H1 (cell line): Measurements from ENCODE around the gene SRRT. TPM values are rescaled to one million over a fixed set of nuclear protein-coding genes. Genes with fewer than 3 reads are reported as not detected.

Source experiments
- ATF2 ChIP-seq: IDR thresholded peaks from 2 replicates; pipeline ENCODE4 v1.6.1; 2012; ENCODE audit warnings: low read length, inconsistent platforms
- BCL11A ChIP-seq, 2 experiments: IDR thresholded peaks; one replicate each; pipeline ENCODE4 v1.6.1; 2011; ENCODE audit warnings: low read depth in 2 of 2, low read length in 2 of 2, mild to moderate bottlenecking in 2 of 2
- CBX5 ChIP-seq: fragments of 300-800, 300-1000 bp; sonication (generic); IDR thresholded peaks from 2 replicates; pipeline ENCODE4 v1.7.1; 2016; ENCODE audit warnings: antibody characterized with exemption, low read length, low read depth
- CTBP2 ChIP-seq: IDR thresholded peaks from 2 replicates; pipeline ENCODE4 v1.7.0; 2011; ENCODE audit warnings: borderline replicate concordance, mild to moderate bottlenecking, moderate library complexity, mixed read lengths, low read length; ENCODE audit not compliant: insufficient read depth, insufficient read length
- EP300 ChIP-seq, 2 experiments: IDR thresholded peaks; 1 replicate in 1 of 2; 2 replicates in 1 of 2; pipeline ENCODE4 v1.6.1; 2011 to 2012; ENCODE audit warnings: low read depth in 2 of 2, low read length in 2 of 2, mild to moderate bottlenecking in 2 of 2, borderline replicate concordance in 1 of 2, inconsistent platforms in 1 of 2, moderate library complexity in 1 of 2
- GABPA ChIP-seq: IDR thresholded peaks from 2 replicates; pipeline ENCODE4 v1.6.1; 2011; ENCODE audit warnings: mild to moderate bottlenecking, low read length, moderate library complexity, borderline replicate concordance; ENCODE audit not compliant: insufficient read depth
- JUN ChIP-seq: IDR thresholded peaks from 2 replicates; pipeline ENCODE4 v1.6.1; 2011; ENCODE audit warnings: low read depth, mild to moderate bottlenecking, improper control_type of control experiment, low read length
- KDM4A ChIP-seq: IDR thresholded peaks from one replicate; pipeline ENCODE4 v1.7.1; 2012; ENCODE audit warnings: low read depth, mild to moderate bottlenecking, moderate library complexity, low read length, inconsistent platforms; ENCODE audit not compliant: severe bottlenecking
- RFX5 ChIP-seq: IDR thresholded peaks from 2 replicates; pipeline ENCODE4 v1.6.1; 2011; ENCODE audit warnings: low read depth, low read length, improper control_type of control experiment, borderline replicate concordance
- RXRA ChIP-seq: IDR thresholded peaks from 2 replicates; pipeline ENCODE4 v1.6.1; 2011; ENCODE audit warnings: low read depth, mild to moderate bottlenecking, low read length, moderate library complexity; ENCODE audit not compliant: insufficient read depth
- SP1 ChIP-seq: IDR thresholded peaks from 2 replicates; pipeline ENCODE4 v1.6.1; 2011; ENCODE audit warnings: low read depth, low read length
- SP2 ChIP-seq: IDR thresholded peaks from 2 replicates; pipeline ENCODE4 v1.6.1; 2012; ENCODE audit warnings: mild to moderate bottlenecking, low read length, inconsistent platforms
- SP4 ChIP-seq: IDR thresholded peaks from 2 replicates; pipeline ENCODE4 v1.6.1; 2012; ENCODE audit warnings: low read length, inconsistent platforms
- TBP ChIP-seq: IDR thresholded peaks from 2 replicates; pipeline ENCODE4 v1.6.1; 2011; ENCODE audit warnings: low read depth, low read length, improper control_type of control experiment
- USF2 ChIP-seq: IDR thresholded peaks from 2 replicates; pipeline ENCODE4 v1.6.1; 2011; ENCODE audit warnings: low read length, improper control_type of control experiment
- polyA plus RNA-seq, 7 experiments: library from polyadenylated mRNA; depleted of rRNA in 3 of 7; stranded (reverse) in 5 of 7; unstranded in 2 of 7; fragments of >200 nt in 5 of 7; fragments of 200-250 nt in 2 of 7; gene quantifications; 1 replicate in 5 of 7; 2 replicates in 1 of 7; 4 replicates in 1 of 7; pipeline versions ENCODE4 v1.2.1 to v1.2.3, GENCODE V29; 2011 to 2013; ENCODE audit warnings: missing spikeins in 2 of 7, mixed read lengths in 2 of 7
- total RNA-seq: library from RNA; stranded (reverse); fragmentation: NEBNext Ultra II Directional; extraction: Animal tissue kit (Norgen Biotek cat#: 25700); gene quantifications from 2 replicates; pipeline ENCODE4 v1.2.1, GENCODE V29; 2021

The SRRT gene
- total and polyA plus RNA-seq, 2 of the 8 experiments (the other 6 are each of a cell fraction or from before 2014, with no cell fraction given): 66.7 to 237 TPM

GRCh38 chr7:100827330-100828226 is 47.3 kb upstream of the SRRT start, which contains the start of gene EPHB4 (continued):
- TF ChIP-seq EP300 (IDR thresholded peaks at IDR 0.05; ENCODE audit: borderline replicate concordance in 1 of 2, low read depth in 2 of 2, low read length in 2 of 2): no peak
- peak; percentile 28; the same call in 1 of the 2 replicates for TF ChIP-seq TBP
- TF ChIP-seq CBX5: no peak
- TF ChIP-seq ATF2: no peak
- TF ChIP-seq USF2: no peak
- no peak for TF ChIP-seq SP4
- peak; percentile 56 for TF ChIP-seq KDM4A
- no peak for TF ChIP-seq RFX5
- no peak for TF ChIP-seq GABPA
- TF ChIP-seq SP2: no peak
- TF ChIP-seq SP1: peak; percentile 33; the same call in 1 of the 2 replicates
- no peak for TF ChIP-seq RXRA
- TF ChIP-seq BCL11A (IDR thresholded peaks at IDR 0.05; ENCODE audit: low read depth in 2 of 2, low read length in 2 of 2): no peak
- no peak for TF ChIP-seq CTBP2
- TF ChIP-seq JUN: no peak
